Gastrocnemius medialis (tissue), 4 donors: ENCODE measurements around the gene FAM131B. TPM values are rescaled to one million over a fixed set of nuclear protein-coding genes. Genes with fewer than 3 reads are reported as not detected.
A peak's percentile ranks its signal among the peaks of the same experiment; 100 is the strongest.

Experiments used
- ATAC-seq, 2 donors: fragments of 150-250 bp; one replicate each; pipeline ENCODE4 v1.9.1; 2016
- DNase-seq, 2 donors: peaks; one replicate each; pipeline ENCODE4 v3.0.0-alpha.2; 2019
- H3K27ac ChIP-seq, 4 donors: fragments of 200-600 bp; sonication (generic); 1 replicate in 1 of 4; 2 replicates in 3 of 4; pipeline ENCODE4 v1.5.1; 2016 to 2018; ENCODE audit warnings: mild to moderate bottlenecking in 2 of 4, moderate library complexity in 1 of 4
- H3K27me3 ChIP-seq, 3 donors: fragments of 200-600 bp; sonication (generic) in 2 of 3; 1 replicate in 1 of 3; 2 replicates in 2 of 3; pipeline versions ENCODE4 v1.5.1 to v1.6.0; 2016 to 2019; ENCODE audit warnings: mild to moderate bottlenecking in 1 of 3, moderate library complexity in 1 of 3
- H3K36me3 ChIP-seq, 2 donors: fragments of 200-600 bp; sonication (generic) in 1 of 2; one replicate each; pipeline ENCODE4 v1.5.1; 2017 to 2018
- H3K4me1 ChIP-seq, 2 donors: fragments of 200-600 bp; sonication (generic) in 1 of 2; one replicate each; pipeline ENCODE4 v1.5.1; 2016 to 2017; ENCODE audit warnings: mild to moderate bottlenecking in 2 of 2
- H3K4me3 ChIP-seq, 4 donors: fragments of 200-600 bp; sonication (generic) in 3 of 4; 1 replicate in 1 of 4; 2 replicates in 3 of 4; pipeline ENCODE4 v1.5.1; 2016 to 2019; ENCODE audit warnings: mild to moderate bottlenecking in 2 of 4
- H3K9me3 ChIP-seq, 3 donors: fragments of 200-600 bp; sonication (generic) in 2 of 3; 1 replicate in 1 of 3; 2 replicates in 2 of 3; pipeline ENCODE4 v1.5.1; 2016 to 2019
- POLR2A ChIP-seq, 2 donors: fragments of 450-650 bp; IDR thresholded peaks; one replicate each; pipeline ENCODE4 v1.6.1; 2017; ENCODE audit warnings: antibody characterized with exemption in 2 of 2, mild to moderate bottlenecking in 2 of 2, moderate library complexity in 2 of 2
- in situ Hi-C, 4 donors: fragments of 200-750 bp; cut with MboI; loops; one replicate each; pipeline versions ENCODE4 v1.15.0 to v1.8.0; 2017; ENCODE audit warnings: low sequenced_read_pairs in 4 of 4
- intact Hi-C: fragments of 100-400 bp; cut with DNase I; formaldehyde crosslinking; loops from one replicate; pipeline ENCODE4 v1.15.1; 2023; ENCODE audit warnings: low total_unique reads
- total RNA-seq, 4 donors: library from RNA; depleted of rRNA; stranded (reverse); fragments of >200 nt; gene quantifications; one replicate each; pipeline versions ENCODE4 v1.1.0 to v1.2.3, GENCODE V29; 2016
- TF ChIP-seq, protein P1 (sequence below), 5 experiments: fragments of 450-650 bp in 3 of 5; fragments of 200-600 bp in 2 of 5; sonication (generic) in 2 of 5; IDR thresholded peaks in 4 of 5; conservative IDR thresholded peaks in 1 of 5; 1 replicate in 4 of 5; 2 replicates in 1 of 5; pipeline ENCODE4 v1.5.1; 2016 to 2019; ENCODE audit warnings: antibody characterized with exemption in 5 of 5, mild to moderate bottlenecking in 3 of 5, moderate library complexity in 3 of 5

The FAM131B gene
- total RNA-seq, 4 donors from 2014 or later = 0.33 to 1.2 (median 0.38) TPM; not detected in 1

- DNase-seq (no peak), ATAC-seq (no peak)
- TF ChIP-seq, protein P1, sequence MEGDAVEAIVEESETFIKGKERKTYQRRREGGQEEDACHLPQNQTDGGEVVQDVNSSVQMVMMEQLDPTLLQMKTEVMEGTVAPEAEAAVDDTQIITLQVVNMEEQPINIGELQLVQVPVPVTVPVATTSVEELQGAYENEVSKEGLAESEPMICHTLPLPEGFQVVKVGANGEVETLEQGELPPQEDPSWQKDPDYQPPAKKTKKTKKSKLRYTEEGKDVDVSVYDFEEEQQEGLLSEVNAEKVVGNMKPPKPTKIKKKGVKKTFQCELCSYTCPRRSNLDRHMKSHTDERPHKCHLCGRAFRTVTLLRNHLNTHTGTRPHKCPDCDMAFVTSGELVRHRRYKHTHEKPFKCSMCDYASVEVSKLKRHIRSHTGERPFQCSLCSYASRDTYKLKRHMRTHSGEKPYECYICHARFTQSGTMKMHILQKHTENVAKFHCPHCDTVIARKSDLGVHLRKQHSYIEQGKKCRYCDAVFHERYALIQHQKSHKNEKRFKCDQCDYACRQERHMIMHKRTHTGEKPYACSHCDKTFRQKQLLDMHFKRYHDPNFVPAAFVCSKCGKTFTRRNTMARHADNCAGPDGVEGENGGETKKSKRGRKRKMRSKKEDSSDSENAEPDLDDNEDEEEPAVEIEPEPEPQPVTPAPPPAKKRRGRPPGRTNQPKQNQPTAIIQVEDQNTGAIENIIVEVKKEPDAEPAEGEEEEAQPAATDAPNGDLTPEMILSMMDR (IDR thresholded peaks at IDR 0.05 in 4 of 5, conservative IDR thresholded peaks at IDR 0.05 in 1 of 5) = no peak
- TF ChIP-seq POLR2A (IDR thresholded peaks at IDR 0.05) = no peak
Observed at GRCh38 chr7:143327903-143328302, 34.6 kb downstream of the FAM131B start.

DNA sequence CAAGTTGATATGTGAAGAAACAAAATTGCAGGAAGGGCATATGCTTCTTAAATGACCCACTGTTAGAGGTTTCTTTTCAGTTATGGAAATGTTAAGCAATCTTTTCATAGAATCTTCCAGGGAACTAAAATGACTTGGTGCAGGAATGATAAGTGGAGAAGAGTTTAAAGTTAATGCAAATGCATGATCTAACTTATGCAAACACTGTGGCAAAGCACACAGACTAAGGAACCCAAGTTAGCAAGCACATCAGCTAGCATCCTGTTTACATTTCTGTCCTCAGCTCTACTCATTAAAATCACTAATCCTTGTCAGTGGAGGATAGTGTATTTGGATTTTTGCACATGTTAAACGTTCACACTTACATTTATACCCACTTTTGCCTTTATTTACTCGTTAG lies 37.3 kb downstream of the FAM131B start:
- Histone ChIP-seq H3K27me3 (no peaks in the 10 kb centered on the region), H3K9me3 (no peaks in the 10 kb centered on the region), H3K36me3 (no peaks in the 10 kb centered on the region), H3K4me1 (peaks cover 19 to 24% of the 10 kb centered on the region in 2 donors), H3K4me3 (no peak overlapping the region), H3K27ac (peak overlapping the region in 1 of 4 donors; percentile 13)
- intact Hi-C loops = no loop called here
- TF ChIP-seq, protein P1 (IDR thresholded peaks at IDR 0.05 in 4 of 5, conservative IDR thresholded peaks at IDR 0.05 in 1 of 5) = no peak
- no peak for TF ChIP-seq POLR2A (IDR thresholded peaks at IDR 0.05)
- no peak for DNase-seq
- no peak for ATAC-seq
- in situ Hi-C loops = no loop called here

More at GRCh38 chr7:143327903-143328302, 34.6 kb downstream of the FAM131B start:
- in situ Hi-C loops (no loop called here), intact Hi-C loops (no loop called here)
- Histone ChIP-seq H3K4me3 (no peak overlapping the region), H3K9me3 (no peaks in the 10 kb centered on the region), H3K36me3 (no peaks in the 10 kb centered on the region), H3K27ac (peak overlapping the region in 1 of 4 donors; percentile 88), H3K4me1 (peaks cover 12 to 34% of the 10 kb centered on the region in 2 donors), H3K27me3 (no peaks in the 10 kb centered on the region)

- intact Hi-C loops (no loop called here), in situ Hi-C loops (no loop called here)
- no peak for TF ChIP-seq POLR2A (IDR thresholded peaks at IDR 0.05)
- TF ChIP-seq, protein P1 (IDR thresholded peaks at IDR 0.05 in 4 of 5, conservative IDR thresholded peaks at IDR 0.05 in 1 of 5) = no peak
- Histone ChIP-seq H3K27ac (peak overlapping the region; percentile 30 to 99 (median 80)), H3K4me1 (peaks cover 27 to 31% of the 10 kb centered on the region in 2 donors), H3K4me3 (no peak overlapping the region), H3K27me3 (no peaks in the 10 kb centered on the region), H3K36me3 (no peaks in the 10 kb centered on the region), H3K9me3 (no peaks in the 10 kb centered on the region)
- no peak for DNase-seq
- ATAC-seq = no peak
Observed at GRCh38 chr7:143323653-143324052, 38.9 kb downstream of the FAM131B start.

DNA sequence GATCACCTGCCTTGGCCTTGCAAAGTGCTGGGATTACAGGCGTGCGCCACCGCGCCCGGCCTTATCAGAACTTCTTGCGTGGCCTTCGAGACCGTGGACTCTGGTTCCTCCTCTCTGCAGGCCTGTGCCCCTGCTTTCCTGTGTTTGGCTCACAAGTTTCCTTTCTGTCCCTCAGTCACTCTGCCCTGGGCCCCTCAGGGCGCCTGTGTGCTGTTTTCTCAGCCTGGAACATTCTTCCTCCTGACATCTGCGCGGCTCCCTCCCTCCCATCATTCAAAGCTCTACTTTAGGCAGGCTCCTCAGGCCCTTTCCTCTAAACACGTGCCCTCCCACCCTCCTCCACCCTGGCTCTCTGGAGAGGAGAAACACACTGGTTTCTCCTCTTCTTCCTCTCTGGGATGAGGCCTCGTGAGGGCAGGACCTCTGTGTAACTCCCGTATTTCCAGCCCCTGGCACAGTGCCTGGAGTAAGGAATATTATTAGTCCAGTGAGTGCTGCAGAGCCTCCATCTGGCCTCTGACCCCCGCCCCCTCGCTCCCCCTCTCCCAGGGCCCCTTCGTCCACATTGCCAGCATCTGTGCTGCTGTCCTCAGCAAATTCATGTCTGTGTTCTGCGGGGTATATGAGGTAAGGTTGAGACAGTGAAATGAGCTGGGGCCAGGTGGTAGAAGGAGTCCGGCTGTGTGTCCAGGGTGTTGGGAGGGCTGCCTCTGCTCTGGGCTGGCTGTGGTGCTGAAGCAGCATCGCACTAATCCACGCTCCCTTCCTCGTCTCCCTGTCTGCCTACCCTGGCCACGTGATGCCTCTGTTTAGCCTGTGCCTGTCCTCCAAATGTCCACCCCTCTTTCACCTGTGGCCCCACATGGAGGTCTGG lies 39.5 kb downstream of the FAM131B start:
- Histone ChIP-seq H3K27me3 (no peaks in the 10 kb centered on the region), H3K36me3 (no peaks in the 10 kb centered on the region), H3K27ac (peak overlapping the region; percentile 30 to 99 (median 80)), H3K4me3 (no peak overlapping the region), H3K9me3 (no peaks in the 10 kb centered on the region), H3K4me1 (peaks cover 33 to 37% of the 10 kb centered on the region in 2 donors)
- intact Hi-C loops = no loop called here
- in situ Hi-C loops = no loop called here
- peak in 1 of 2 donors; percentile 4 for ATAC-seq
- peak in 1 of 2 donors; percentile 39 for DNase-seq
- TF ChIP-seq, protein P1 (IDR thresholded peaks at IDR 0.05 in 4 of 5, conservative IDR thresholded peaks at IDR 0.05 in 1 of 5) = no peak
- no peak for TF ChIP-seq POLR2A (IDR thresholded peaks at IDR 0.05)
